GM12878 (cell line): Measurements from ENCODE around the gene CNTNAP5. TPM values are rescaled to one million over a fixed set of nuclear protein-coding genes. Genes with fewer than 3 reads are reported as not detected.

ENCODE experiments used
- ATAC-seq: fragments of 200-7000 bp; cut with Tn5 transposase; 3 replicates; pipeline ENCODE4 v1.9.1; 2020; ENCODE audit warnings: mild to moderate bottlenecking, moderate library complexity
- BruUV-seq: library from RNA; stranded (reverse); fragments of 400-500 nt; replicated peaks from 2 replicates; lab custom pipeline; 2021; lab: Mats Ljungman, UMichigan
- CTCF ChIA-PET: fragments of 300-600 bp; sonication (Branson Sonifier 250); formaldehyde crosslinking; extraction: SDS; loops from one replicate; lab custom pipeline; 2021; ENCODE audit warnings: inconsistent platforms; lab: Yijun Ruan, JAX
- POLR2A ChIA-PET: fragments of 350-600 bp; formaldehyde crosslinking; extraction: SDS; loops from one replicate; lab custom pipeline; 2021; ENCODE audit warnings: inconsistent platforms; lab: Charles Lee
- RAD21 ChIA-PET: fragments of 300-600 bp; sonication (Branson Sonifier 250); formaldehyde crosslinking; loops from one replicate; lab custom pipeline; 2023; ENCODE audit warnings: antibody characterized with exemption; ENCODE audit not compliant: unreplicated experiment; lab: Charles Lee
- SMC1A ChIA-PET: fragments of 300-600 bp; sonication (Branson Sonifier 250); formaldehyde crosslinking; loops from one replicate; lab custom pipeline; 2023; ENCODE audit not compliant: unreplicated experiment, uncharacterized antibody; lab: Charles Lee
- DNase-seq: peaks from one replicate; pipeline ENCODE4 v3.0.0-alpha.2; 2011; ENCODE audit warnings: low read depth, low spot score
- FAIRE-seq: peaks from 3 replicates; lab custom pipeline; 2011; peaks lifted over from hg19 to GRCh38; lab: Jason Lieb, UNC
- H2AFZ ChIP-seq: 2 replicates; pipeline ENCODE4 v1.6.0; 2011; ENCODE audit warnings: low read depth, low read length, control low read depth; ENCODE audit not compliant: control insufficient read depth
- H3K27ac ChIP-seq: 2 replicates; pipeline ENCODE4 v1.5.1; 2011; ENCODE audit warnings: control low read depth; ENCODE audit not compliant: control insufficient read depth, insufficient read depth
- H3K27me3 ChIP-seq, 2 experiments: replicated peaks in 1 of 2; 2 replicates each; pipeline versions ENCODE4 v1.6.0 to v1.6.1; 2011; ENCODE audit warnings: low read length in 1 of 2; ENCODE audit not compliant: control insufficient read depth in 2 of 2, insufficient read depth in 2 of 2
- H3K36me3 ChIP-seq, 2 experiments: 2 replicates each; pipeline ENCODE4 v1.5.1; 2011; ENCODE audit warnings: low read length in 1 of 2; ENCODE audit not compliant: control insufficient read depth in 2 of 2, insufficient read depth in 2 of 2
- H3K4me1 ChIP-seq: 2 replicates; pipeline ENCODE4 v1.6.1; 2011; ENCODE audit warnings: mild to moderate bottlenecking, low read length, moderate library complexity, mixed read lengths; ENCODE audit not compliant: control insufficient read depth, insufficient read depth
- H3K4me2 ChIP-seq: 2 replicates; pipeline ENCODE4 v1.6.0; 2011; ENCODE audit warnings: control low read depth; ENCODE audit not compliant: control insufficient read depth, insufficient read depth
- H3K4me3 ChIP-seq: fragments of 200-600 bp; sonication (generic); 2 replicates; pipeline ENCODE4 v1.5.1; 2016
- H3K79me2 ChIP-seq: 2 replicates; pipeline ENCODE4 v1.6.0; 2011; ENCODE audit warnings: low read length; ENCODE audit not compliant: control insufficient read depth, insufficient read depth
- H3K9ac ChIP-seq: 2 replicates; pipeline ENCODE4 v1.8.0; 2011; ENCODE audit warnings: low read length, control low read depth, mixed read lengths; ENCODE audit not compliant: control insufficient read depth, insufficient read depth
- H3K9me3 ChIP-seq: replicated peaks from 3 replicates; pipeline ENCODE4 v1.5.1; 2011; ENCODE audit warnings: mild to moderate bottlenecking, low read length; ENCODE audit not compliant: control insufficient read depth, insufficient read depth
- H4K20me1 ChIP-seq: 2 replicates; pipeline ENCODE4 v1.6.0; 2011; ENCODE audit not compliant: control insufficient read depth, insufficient read depth
- CHD1 ChIP-seq: IDR thresholded peaks from 2 replicates; pipeline ENCODE4 v1.6.1; 2012; ENCODE audit warnings: low read depth, low read length, improper control_type of control experiment
- CHD2 ChIP-seq: IDR thresholded peaks from 2 replicates; pipeline ENCODE4 v1.6.1; 2011; ENCODE audit warnings: low read depth, low read length, improper control_type of control experiment, borderline replicate concordance
- EED ChIP-seq: sonication (generic); IDR thresholded peaks from 2 replicates; pipeline ENCODE4 v1.6.1; 2016; ENCODE audit warnings: antibody characterized with exemption, low read depth
- FOS ChIP-seq: IDR thresholded peaks from 3 replicates; pipeline ENCODE4 v1.6.1; 2011; ENCODE audit warnings: borderline replicate concordance; ENCODE audit not compliant: insufficient read length; ENCODE audit errors: extremely low read depth
- FOXM1 ChIP-seq: IDR thresholded peaks from 2 replicates; pipeline ENCODE4 v1.6.1; 2012; ENCODE audit warnings: low read depth, mild to moderate bottlenecking, inconsistent platforms, low read length, moderate library complexity
- IKZF1 ChIP-seq: fragments of 450-650 bp; conservative IDR thresholded peaks from 2 replicates; pipeline ENCODE4 v1.6.1; 2017; ENCODE audit warnings: antibody characterized with exemption, mild to moderate bottlenecking
- JUND ChIP-seq: IDR thresholded peaks from 2 replicates; pipeline ENCODE4 v1.6.1; 2012; ENCODE audit warnings: low read depth, mild to moderate bottlenecking, low read length, improper control_type of control experiment, moderate library complexity
- KAT2A ChIP-seq: conservative IDR thresholded peaks from 2 replicates; pipeline ENCODE4 v1.6.1; 2011; ENCODE audit warnings: low read depth, low read length; ENCODE audit not compliant: control insufficient read depth
- KLF5 ChIP-seq: fragments of 450-650 bp; IDR thresholded peaks from 2 replicates; pipeline ENCODE4 v1.6.1; 2014; ENCODE audit warnings: mild to moderate bottlenecking; ENCODE audit not compliant: partially characterized antibody
- NR2C1 ChIP-seq: fragments of 450-650 bp; IDR thresholded peaks from 2 replicates; pipeline ENCODE4 v1.6.1; 2017; ENCODE audit warnings: antibody characterized with exemption, mild to moderate bottlenecking, moderate library complexity
- WRNIP1 ChIP-seq: IDR thresholded peaks from 2 replicates; pipeline ENCODE4 v1.6.1; 2011; ENCODE audit warnings: low read depth, low read length, improper control_type of control experiment, borderline replicate concordance
- ZSCAN29 ChIP-seq: fragments of 450-650 bp; IDR thresholded peaks from 2 replicates; pipeline ENCODE4 v1.6.1; 2017; ENCODE audit warnings: mild to moderate bottlenecking, moderate library complexity
- WGBS: methylation state at CpG from one replicate; pipeline ENCODE4 v1.1.6; 2016; ENCODE audit warnings: low lambda C conversion rate; ENCODE audit not compliant: insufficient replicate concordance, insufficient coverage; ENCODE audit errors: missing lambda C conversion rate; 5-methylcytosine and 5-hydroxymethylcytosine counted together
- in situ Hi-C: fragments of 300-500 bp; cut with MboI; formaldehyde crosslinking; loops from 9 replicates; pipeline ENCODE4 v1.14.3; 2018; ENCODE audit warnings: mixed read lengths
- intact Hi-C: fragments of 100-400 bp; cut with micrococcal nuclease; formaldehyde crosslinking; loops from one replicate; pipeline ENCODE4 v1.14.2; 2022; ENCODE audit not compliant: unreplicated experiment
- polyA plus RNA-seq, 11 experiments: library from polyadenylated mRNA; depleted of rRNA in 4 of 11; unstranded in 6 of 11; stranded (reverse) in 5 of 11; fragments of >200 nt; fragmentation: Nextera tagmentation in 4 of 11; fragmentation: Illumina TruSeq in 1 of 11; extraction: Ambion mirVana in 4 of 11; extraction: Trizol in 1 of 11; gene quantifications; 1 replicate in 1 of 11; 2 replicates in 10 of 11; pipeline versions ENCODE4 v1.2.1 to v1.2.3, GENCODE V29; 2011 to 2016; ENCODE audit warnings: inconsistent platforms in 2 of 11, missing spikeins in 2 of 11, low read depth in 1 of 11
- total RNA-seq, 4 experiments: library from RNA; depleted of rRNA in 3 of 4; stranded (reverse); fragments of >200 nt in 3 of 4; fragmentation: Illumina TruSeq in 1 of 4; extraction: Trizol in 1 of 4; gene quantifications; 2 replicates each; pipeline versions ENCODE4 v1.2.1 to v1.2.3, GENCODE V29; 2013 to 2021

Gene CNTNAP5
- total and polyA plus RNA-seq, 10 of the 15 experiments (the other 5 are each of a cell fraction or from before 2014, with no cell fraction given), result not detected

GRCh38 chr2:124867247-124867646, 842.2 kb downstream of the CNTNAP5 start:
- no peak for TF ChIP-seq KAT2A
- no peak for TF ChIP-seq JUND
- no peak for TF ChIP-seq CHD2
- TF ChIP-seq FOXM1, result no peak
- TF ChIP-seq FOS, result no peak
- no peak for TF ChIP-seq ZSCAN29
- no peak for TF ChIP-seq IKZF1
- no peak for TF ChIP-seq EED
- TF ChIP-seq CHD1, result no peak
- no peak for TF ChIP-seq KLF5
- TF ChIP-seq NR2C1, result no peak
- no peak for TF ChIP-seq WRNIP1
- DNase-seq (no peak), ATAC-seq (no peak), FAIRE-seq (no peak)
- no peaks in the 10 kb centered on the region for H3K27me3 ChIP-seq
- H4K20me1 ChIP-seq, result no peaks in the 10 kb centered on the region
- ChIA-PET POLR2A (no interaction called here), RAD21 (no interaction called here), SMC1A (interaction anchor here (0.9 kb wide), 2 partner anchors 22 to 125 kb away, joined by 3 to 4 read pairs; no protein-coding TSS in a partner anchor), CTCF (no interaction called here)
- in situ Hi-C loops, result no loop called here
- no peaks in the 10 kb centered on the region for H3K9me3 ChIP-seq
- H3K9ac ChIP-seq, result no peak overlapping the region
- no peak overlapping the region for H3K4me2 ChIP-seq
- intact Hi-C loops, result no loop called here
- H3K79me2 ChIP-seq, result no peaks in the 10 kb centered on the region
- H2AFZ ChIP-seq, result no peak overlapping the region
- no peaks in the 10 kb centered on the region for H3K4me1 ChIP-seq
- BruUV-seq, result no TSS peak
- no peak overlapping the region for H3K27ac ChIP-seq
- no peak overlapping the region for H3K4me3 ChIP-seq
- H3K36me3 ChIP-seq, result no peaks in the 10 kb centered on the region
- WGBS, result 2% methylated on average over 3 of the region's 3 CpGs
